Measurements from ENCODE around the gene CCDC18. TPM values are rescaled to one million over a fixed set of nuclear protein-coding genes. Genes with fewer than 3 reads are reported as not detected.
"Not testable (repeated sequence)": the region's sequence is repeated elsewhere in the genome, so short reads cannot be mapped to it uniquely, and the experiment has no call there.

The CCDC18 gene
- total RNA-seq, 5 donors from 2014 or later (not counting 1 experiment from before 2014, with no cell fraction given), result 7.4 to 10.1 (median 8.8) TPM

DNA sequence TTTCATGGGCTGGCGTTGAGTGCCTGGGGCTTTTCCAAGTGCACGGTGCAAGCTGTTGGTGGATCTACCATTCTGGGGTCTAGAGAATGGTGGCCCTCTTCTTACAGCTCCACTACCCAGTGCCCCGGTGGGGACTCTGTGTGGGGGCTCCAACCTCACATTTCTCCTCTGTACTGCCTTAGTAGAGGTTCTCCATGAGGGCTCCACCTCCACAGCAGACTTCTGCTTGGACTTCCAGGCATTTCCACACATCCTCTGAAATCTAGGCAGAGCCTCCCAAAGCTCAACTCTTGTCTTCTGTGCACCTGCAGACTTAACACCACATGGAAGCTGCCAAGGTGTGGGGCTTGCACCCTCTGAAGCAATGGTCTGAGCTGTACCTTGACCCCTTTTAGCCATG, 82.1 kb downstream of the CCDC18 start:
- Mint-ChIP-seq H3K9me3 (peaks cover 8 to 15% (median 15%) of the 10 kb centered on the region in 3 donors), H3K4me3 (no peak overlapping the region), H3K4me1 (no peaks in the 10 kb centered on the region), H3K27ac (no peak overlapping the region), H3K36me3 (peaks cover 66% of the 10 kb centered on the region), H3K27me3 (no peaks in the 10 kb centered on the region)
- Histone ChIP-seq H3K4me3 (ENCODE audit: control insufficient read depth in 1 of 2, extremely low read depth in 1 of 2, low read length in 1 of 2) (no peak overlapping the region), H3K27ac (ENCODE audit: low read length) (no peak overlapping the region), H3K27me3 (replicated peaks in 1 of 2; ENCODE audit: control insufficient read depth in 2 of 2, extremely low read depth in 1 of 2, insufficient read depth in 2 of 2, low read length in 1 of 2) (no peaks in the 10 kb centered on the region), H3K4me1 (ENCODE audit: control insufficient read depth in 1 of 2, extremely low read depth in 1 of 2, insufficient read depth in 2 of 2, low read length in 2 of 2) (no peaks in the 10 kb centered on the region), H3K9me3 (no peaks in the 10 kb centered on the region), H3K36me3 (ENCODE audit: control insufficient read depth in 2 of 2, extremely low read depth in 1 of 2, insufficient read depth in 1 of 2, low read length in 1 of 2) (peaks cover 0 to 19% of the 10 kb centered on the region in 2 donors)
- no peak for DNase-seq
- ChIA-PET POLR2A (no interaction called here), CTCF (no interaction called here)
- ATAC-seq (replicated peaks in 1 of 4), result no peak
- 100% methylated on average over 2 of the region's 3 CpGs for WGBS (ENCODE audit: insufficient coverage)

GRCh38 chr1:93268888-93269287, 88.4 kb downstream of the CCDC18 start:
- H3K4me3 ChIP-seq (ENCODE audit: control insufficient read depth in 1 of 2, extremely low read depth in 1 of 2, low read length in 1 of 2); H3K4me1 ChIP-seq (ENCODE audit: control insufficient read depth in 1 of 2, extremely low read depth in 1 of 2, insufficient read depth in 2 of 2, low read length in 2 of 2); CTCF ChIA-PET; DNase-seq; H3K9me3 Mint-ChIP-seq; H3K27me3 Mint-ChIP-seq; ATAC-seq (replicated peaks in 1 of 4); POLR2A ChIA-PET; H3K9me3 ChIP-seq; H3K4me1 Mint-ChIP-seq; H3K27me3 ChIP-seq (replicated peaks in 1 of 2; ENCODE audit: control insufficient read depth in 2 of 2, extremely low read depth in 1 of 2, insufficient read depth in 2 of 2, low read length in 1 of 2); H3K27ac Mint-ChIP-seq; H3K27ac ChIP-seq (ENCODE audit: low read length); H3K4me3 Mint-ChIP-seq: not testable (repeated sequence)
- H3K36me3 ChIP-seq (ENCODE audit: control insufficient read depth in 2 of 2, extremely low read depth in 1 of 2, insufficient read depth in 1 of 2, low read length in 1 of 2), result peaks cover under 1 to 11% of the 10 kb centered on the region in 2 donors
- no CpG with 5 or more reads among the region's 3 CpGs for WGBS (ENCODE audit: insufficient coverage)
- peaks cover 53% of the 10 kb centered on the region for H3K36me3 Mint-ChIP-seq

- H3K9me3 ChIP-seq; H3K27me3 ChIP-seq (replicated peaks in 1 of 2; ENCODE audit: control insufficient read depth in 2 of 2, extremely low read depth in 1 of 2, insufficient read depth in 2 of 2, low read length in 1 of 2); H3K4me1 Mint-ChIP-seq; POLR2A ChIA-PET; DNase-seq; H3K9me3 Mint-ChIP-seq; CTCF ChIA-PET; ATAC-seq (replicated peaks in 1 of 4); H3K27ac ChIP-seq (ENCODE audit: low read length); H3K4me1 ChIP-seq (ENCODE audit: control insufficient read depth in 1 of 2, extremely low read depth in 1 of 2, insufficient read depth in 2 of 2, low read length in 2 of 2); H3K4me3 Mint-ChIP-seq; H3K36me3 ChIP-seq (ENCODE audit: control insufficient read depth in 2 of 2, extremely low read depth in 1 of 2, insufficient read depth in 1 of 2, low read length in 1 of 2); H3K27me3 Mint-ChIP-seq; H3K4me3 ChIP-seq (ENCODE audit: control insufficient read depth in 1 of 2, extremely low read depth in 1 of 2, low read length in 1 of 2); H3K27ac Mint-ChIP-seq: not testable (repeated sequence)
- WGBS (ENCODE audit: insufficient coverage), result 100% methylated on average over 1 of the region's 3 CpGs
- H3K36me3 Mint-ChIP-seq, result peaks cover 20% of the 10 kb centered on the region
Observed at GRCh38 chr1:93275262-93275633, 94.7 kb downstream of the CCDC18 start.

DNA sequence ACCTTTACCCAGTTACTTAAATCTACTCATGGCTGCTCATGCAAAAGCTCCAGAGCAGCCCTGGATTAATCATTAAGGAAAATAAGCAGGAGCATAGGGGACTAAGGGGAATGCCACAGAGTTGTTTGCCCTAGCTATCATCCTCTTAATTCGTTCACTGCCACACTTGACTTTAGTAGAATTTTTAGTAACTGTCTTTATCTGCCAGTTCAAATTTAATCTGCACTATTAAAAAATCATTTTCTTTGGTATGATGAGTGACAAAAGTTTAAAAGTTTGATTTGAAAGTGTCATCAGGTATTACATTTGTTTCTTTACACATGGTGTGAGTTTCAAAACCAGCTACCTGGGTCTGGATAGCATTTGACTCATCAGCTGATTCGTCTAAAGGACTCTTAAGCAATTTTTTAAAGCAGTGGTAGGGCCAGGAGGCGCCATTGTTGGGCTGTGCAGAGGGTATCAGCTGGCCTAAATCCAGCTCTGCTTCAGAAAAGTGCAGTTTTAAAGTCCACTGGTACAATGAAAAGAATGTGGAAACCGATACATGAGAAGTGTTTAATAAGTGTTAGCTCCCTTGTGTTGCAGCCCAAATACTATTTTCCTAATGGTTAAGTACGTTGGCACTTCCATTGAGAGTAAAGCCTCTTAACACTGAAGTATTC, 95.2 kb downstream of the CCDC18 start:
- CTCF ChIA-PET, result interaction anchor here in 1 of 2 donors (0.5 kb wide), 1 partner anchor 485 kb away, joined by 3 read pairs; no protein-coding TSS in a partner anchor
- POLR2A ChIA-PET, result no interaction called here
- Histone ChIP-seq H3K9me3 (no peaks in the 10 kb centered on the region), H3K27ac (ENCODE audit: low read length) (no peak overlapping the region), H3K36me3 (ENCODE audit: control insufficient read depth in 2 of 2, extremely low read depth in 1 of 2, insufficient read depth in 1 of 2, low read length in 1 of 2) (peaks cover 4 to 8% of the 10 kb centered on the region in 2 donors), H3K4me3 (ENCODE audit: control insufficient read depth in 1 of 2, extremely low read depth in 1 of 2, low read length in 1 of 2) (no peak overlapping the region), H3K4me1 (ENCODE audit: control insufficient read depth in 1 of 2, extremely low read depth in 1 of 2, insufficient read depth in 2 of 2, low read length in 2 of 2) (no peaks in the 10 kb centered on the region), H3K27me3 (replicated peaks in 1 of 2; ENCODE audit: control insufficient read depth in 2 of 2, extremely low read depth in 1 of 2, insufficient read depth in 2 of 2, low read length in 1 of 2) (no peaks in the 10 kb centered on the region)
- Mint-ChIP-seq H3K4me1 (no peaks in the 10 kb centered on the region), H3K27ac (no peak overlapping the region), H3K27me3 (no peaks in the 10 kb centered on the region), H3K36me3 (peaks cover 25% of the 10 kb centered on the region), H3K9me3 (peaks cover 0 to 9% (median 0%) of the 10 kb centered on the region in 3 donors), H3K4me3 (no peak overlapping the region)
- ATAC-seq (replicated peaks in 1 of 4), result no peak
- 94% methylated on average over 2 of the region's 5 CpGs for WGBS (ENCODE audit: insufficient coverage)
- DNase-seq, result no peak

- peaks cover 0 to 12% (median 0%) of the 10 kb centered on the region in 3 donors for H3K9me3 Mint-ChIP-seq
- H3K4me3 ChIP-seq (ENCODE audit: control insufficient read depth in 1 of 2, extremely low read depth in 1 of 2, low read length in 1 of 2); ATAC-seq (replicated peaks in 1 of 4); DNase-seq; H3K27ac ChIP-seq (ENCODE audit: low read length); H3K4me1 Mint-ChIP-seq; H3K27me3 Mint-ChIP-seq; CTCF ChIA-PET; H3K27me3 ChIP-seq (replicated peaks in 1 of 2; ENCODE audit: control insufficient read depth in 2 of 2, extremely low read depth in 1 of 2, insufficient read depth in 2 of 2, low read length in 1 of 2); H3K27ac Mint-ChIP-seq; H3K36me3 ChIP-seq (ENCODE audit: control insufficient read depth in 2 of 2, extremely low read depth in 1 of 2, insufficient read depth in 1 of 2, low read length in 1 of 2); H3K4me3 Mint-ChIP-seq; H3K4me1 ChIP-seq (ENCODE audit: control insufficient read depth in 1 of 2, extremely low read depth in 1 of 2, insufficient read depth in 2 of 2, low read length in 2 of 2); POLR2A ChIA-PET; H3K9me3 ChIP-seq: not testable (repeated sequence)
- H3K36me3 Mint-ChIP-seq, result peaks cover 38% of the 10 kb centered on the region
- WGBS (ENCODE audit: insufficient coverage), result no CpG with 5 or more reads among the region's 3 CpGs
Observed at GRCh38 chr1:93277530-93277929, 97.0 kb downstream of the CCDC18 start.

GRCh38 chr1:93283496-93283895, 103.0 kb downstream of the CCDC18 start:
- no peak overlapping the region for H3K27ac ChIP-seq (ENCODE audit: low read length)
- WGBS (ENCODE audit: insufficient coverage), result no CpG with 5 or more reads among the region's 1 CpG
- POLR2A ChIA-PET, result no interaction called here
- peaks cover 0 to 12% (median 0%) of the 10 kb centered on the region in 3 donors for H3K9me3 Mint-ChIP-seq
- peaks cover 69% of the 10 kb centered on the region for H3K36me3 Mint-ChIP-seq
- no peaks in the 10 kb centered on the region for H3K9me3 ChIP-seq
- no peaks in the 10 kb centered on the region for H3K27me3 Mint-ChIP-seq
- no peak overlapping the region for H3K27ac Mint-ChIP-seq
- ATAC-seq (replicated peaks in 1 of 4) (no peak), DNase-seq (no peak)
- H3K36me3 ChIP-seq (ENCODE audit: control insufficient read depth in 2 of 2, extremely low read depth in 1 of 2, insufficient read depth in 1 of 2, low read length in 1 of 2), result peaks cover 0 to 5% of the 10 kb centered on the region in 2 donors
- no peaks in the 10 kb centered on the region for H3K4me1 ChIP-seq (ENCODE audit: control insufficient read depth in 1 of 2, extremely low read depth in 1 of 2, insufficient read depth in 2 of 2, low read length in 2 of 2)
- H3K4me1 Mint-ChIP-seq, result no peaks in the 10 kb centered on the region
- no peaks in the 10 kb centered on the region for H3K27me3 ChIP-seq (replicated peaks in 1 of 2; ENCODE audit: control insufficient read depth in 2 of 2, extremely low read depth in 1 of 2, insufficient read depth in 2 of 2, low read length in 1 of 2)
- no peak overlapping the region for H3K4me3 Mint-ChIP-seq
- H3K4me3 ChIP-seq (ENCODE audit: control insufficient read depth in 1 of 2, extremely low read depth in 1 of 2, low read length in 1 of 2), result no peak overlapping the region
- CTCF ChIA-PET, result interaction anchor here in 1 of 2 donors (1.1 kb wide), 1 partner anchor 40 kb away, joined by 6 read pairs; no protein-coding TSS in a partner anchor

All from T-cell (primary cell).